GM12872 (cell line): ENCODE data around the gene USP14.

Experiments used
- CTCF ChIP-seq: IDR thresholded peaks from 3 replicates; pipeline ENCODE4 v1.5.1; 2011; ENCODE audit warnings: low read depth, mild to moderate bottlenecking, low read length, moderate library complexity; ENCODE audit not compliant: insufficient read depth

Gene USP14

DNA sequence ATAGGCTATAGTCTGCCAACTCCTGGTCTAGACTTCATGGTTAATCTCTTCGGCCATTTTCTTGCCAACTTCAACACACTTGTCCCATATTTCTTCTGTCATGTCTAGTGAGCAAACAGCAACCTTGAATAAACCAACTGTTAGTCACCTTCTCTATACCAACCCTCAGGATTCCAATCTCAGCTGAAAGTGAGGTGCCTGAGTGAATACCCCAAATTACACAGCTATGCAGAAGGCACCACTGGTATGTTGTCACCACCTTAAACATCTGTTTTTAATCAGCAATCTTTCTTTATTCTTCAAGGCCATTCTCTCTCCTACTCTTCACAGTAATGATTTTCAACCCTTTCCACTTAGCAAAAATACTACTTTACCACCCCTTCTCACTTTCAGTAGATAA lies 70.2 kb downstream of the USP14 start:
- TF ChIP-seq CTCF = no peak

DNA sequence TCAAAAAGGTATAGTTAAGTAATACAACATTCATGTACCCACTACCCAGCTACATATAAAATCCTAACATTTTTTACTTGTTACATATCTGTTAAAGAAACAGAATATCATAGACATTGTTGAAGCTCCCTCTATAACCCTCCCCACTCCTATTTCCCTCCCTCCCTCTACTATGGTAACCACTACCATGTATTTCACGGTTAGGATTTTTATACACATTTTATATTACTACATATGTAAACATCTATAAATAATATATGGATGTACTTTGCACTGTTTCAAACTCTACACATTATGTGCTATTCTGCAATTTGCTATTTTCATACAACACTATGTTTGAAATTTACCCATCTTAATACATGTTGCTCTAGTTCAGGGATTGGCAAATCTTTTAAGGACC lies 73.2 kb downstream of the USP14 start:
- no peak for TF ChIP-seq CTCF

GRCh38 chr18:240175-240574 lies 81.8 kb downstream of the USP14 start:
- TF ChIP-seq CTCF = no peak

- no peak for TF ChIP-seq CTCF
Observed at GRCh38 chr18:245282-245847, 87.0 kb downstream of the USP14 start.

GRCh38 chr18:248053-248452 lies 89.7 kb downstream of the USP14 start:
- no peak for TF ChIP-seq CTCF

GRCh38 chr18:250685-251084 lies 92.3 kb downstream of the USP14 start:
- no peak for TF ChIP-seq CTCF

DNA sequence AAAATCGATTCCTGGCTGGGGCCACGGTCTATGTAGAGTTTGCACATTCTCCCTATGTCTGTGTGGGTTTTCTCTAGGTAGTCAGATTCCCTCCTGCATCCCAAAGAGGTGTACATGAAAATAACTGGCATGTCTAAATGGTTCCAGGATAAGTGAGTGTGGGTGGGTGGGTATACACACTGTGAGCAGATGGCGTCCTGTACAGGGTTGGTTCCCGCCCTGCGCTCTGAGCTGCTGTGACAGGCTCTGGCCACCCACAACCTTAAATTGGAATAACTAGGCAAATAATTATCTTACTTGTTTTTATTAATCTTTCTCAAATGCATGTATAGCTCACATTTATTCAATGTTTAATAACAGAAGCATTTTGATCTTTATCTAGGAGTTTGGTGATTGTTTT lies 93.2 kb downstream of the USP14 start:
- TF ChIP-seq CTCF = no peak
